GM23338 (cell line): ENCODE measurements around the gene SUSD3. TPM values are rescaled to one million over a fixed set of nuclear protein-coding genes. Genes with fewer than 3 reads are reported as not detected.

Source experiments
- EZH2 ChIP-seq: fragments of 200-600 bp; sonication (generic); IDR thresholded peaks from one replicate; pipeline ENCODE4 v1.8.0; 2017; ENCODE audit warnings: antibody characterized with exemption, mild to moderate bottlenecking, low read depth; ENCODE audit not compliant: unreplicated experiment
- EZH2phosphoT487 ChIP-seq: fragments of 200-600 bp; sonication (generic); IDR thresholded peaks from one replicate; pipeline ENCODE4 v1.8.1; 2018; ENCODE audit warnings: antibody characterized with exemption; ENCODE audit not compliant: unreplicated experiment
- NANOG ChIP-seq: IDR thresholded peaks from 2 replicates; pipeline ENCODE4 v1.6.1; 2016; ENCODE audit warnings: antibody characterized with exemption, borderline replicate concordance
- POLR2AphosphoS5 ChIP-seq: IDR thresholded peaks from 2 replicates; pipeline ENCODE4 v1.6.1; 2016; ENCODE audit warnings: antibody characterized with exemption, low read depth
- REST ChIP-seq: IDR thresholded peaks from one replicate; pipeline ENCODE4 v1.6.1; 2018; ENCODE audit warnings: antibody characterized with exemption; ENCODE audit not compliant: unreplicated experiment
- ZNF331 ChIP-seq: fragments of 250-450 bp; sonication (Bioruptor Pico); IDR thresholded peaks from 2 replicates; pipeline ENCODE4 v1.5.0; 2020; ENCODE audit warnings: low read depth, mild to moderate bottlenecking, moderate library complexity
- ZNF462 ChIP-seq: fragments of 250-450 bp; sonication (Bioruptor Pico); IDR thresholded peaks from 2 replicates; pipeline ENCODE4 v1.5.0; 2020; ENCODE audit warnings: mild to moderate bottlenecking, moderate library complexity
- polyA plus RNA-seq: library from polyadenylated mRNA; unstranded; fragments of >200 nt; fragmentation: Nextera tagmentation; extraction: Ambion mirVana; gene quantifications from 2 replicates; pipeline ENCODE4 v1.2.1, GENCODE V29; 2016
- total RNA-seq: library from RNA; depleted of rRNA; stranded (reverse); fragments of >200 nt; shearing (Covaris generic); gene quantifications from 2 replicates; pipeline ENCODE4 v1.2.3, GENCODE V29; 2014

SUSD3 gene
- total and polyA plus RNA-seq, 2 experiments from 2014 or later = 6.9 to 20.1 TPM

GRCh38 chr9:93090091-93090655 is 31.7 kb downstream of the SUSD3 start (continued):
- TF ChIP-seq ZNF462 (CRISPR knock-in tag) = no peak
- TF ChIP-seq REST = no peak
- TF ChIP-seq NANOG = no peak
- TF ChIP-seq ZNF331 (CRISPR knock-in tag) = no peak
- no peak for TF ChIP-seq EZH2phosphoT487
- no peak for TF ChIP-seq EZH2
- TF ChIP-seq POLR2AphosphoS5 = no peak
